H1 (cell line): ENCODE data around the gene STEAP2.

Experiments used
- CTCF ChIP-seq, 3 experiments: IDR thresholded peaks; 1 replicate in 2 of 3; 2 replicates in 1 of 3; pipeline versions ENCODE4 v1.5.1 to v1.6.1; 2011; ENCODE audit warnings: low read length in 3 of 3, mild to moderate bottlenecking in 3 of 3, inconsistent platforms in 2 of 3, low read depth in 1 of 3, moderate library complexity in 1 of 3; ENCODE audit not compliant: insufficient read depth in 1 of 3; ENCODE audit errors: control extremely low read depth in 1 of 3
- EP300 ChIP-seq, 2 experiments: IDR thresholded peaks; 1 replicate in 1 of 2; 2 replicates in 1 of 2; pipeline ENCODE4 v1.6.1; 2011 to 2012; ENCODE audit warnings: low read depth in 2 of 2, low read length in 2 of 2, mild to moderate bottlenecking in 2 of 2, borderline replicate concordance in 1 of 2, inconsistent platforms in 1 of 2, moderate library complexity in 1 of 2
- POLR2A ChIP-seq, 2 experiments: IDR thresholded peaks; 1 replicate in 1 of 2; 2 replicates in 1 of 2; pipeline ENCODE4 v1.6.1; 2011; ENCODE audit warnings: low read depth in 2 of 2, low read length in 2 of 2, mild to moderate bottlenecking in 2 of 2; ENCODE audit errors: control extremely low read depth in 1 of 2
- TCF12 ChIP-seq: IDR thresholded peaks from 2 replicates; pipeline ENCODE4 v1.6.1; 2011; ENCODE audit warnings: low read depth, mild to moderate bottlenecking, low read length

- no peak for TF ChIP-seq EP300 (IDR thresholded peaks at IDR 0.05; ENCODE audit: borderline replicate concordance in 1 of 2, low read depth in 2 of 2, low read length in 2 of 2)
- no peak for TF ChIP-seq CTCF (IDR thresholded peaks at IDR 0.05; ENCODE audit: control extremely low read depth in 1 of 3, insufficient read depth in 1 of 3, low read depth in 1 of 3, low read length in 3 of 3)
- no peak for TF ChIP-seq TCF12
- no peak for TF ChIP-seq POLR2A (IDR thresholded peaks at IDR 0.05; ENCODE audit: control extremely low read depth in 1 of 2, low read depth in 2 of 2, low read length in 2 of 2)
Measured at GRCh38 chr7:90239625-90240228, 28.2 kb downstream of the STEAP2 start.
